Measurements from ENCODE around the gene CLDN20. TPM values are rescaled to one million over a fixed set of nuclear protein-coding genes. Genes with fewer than 3 reads are reported as not detected.

The CLDN20 gene
- total and polyA plus RNA-seq, 2 of the 4 experiments (the other 2 are of a cell fraction) = not detected

DNA sequence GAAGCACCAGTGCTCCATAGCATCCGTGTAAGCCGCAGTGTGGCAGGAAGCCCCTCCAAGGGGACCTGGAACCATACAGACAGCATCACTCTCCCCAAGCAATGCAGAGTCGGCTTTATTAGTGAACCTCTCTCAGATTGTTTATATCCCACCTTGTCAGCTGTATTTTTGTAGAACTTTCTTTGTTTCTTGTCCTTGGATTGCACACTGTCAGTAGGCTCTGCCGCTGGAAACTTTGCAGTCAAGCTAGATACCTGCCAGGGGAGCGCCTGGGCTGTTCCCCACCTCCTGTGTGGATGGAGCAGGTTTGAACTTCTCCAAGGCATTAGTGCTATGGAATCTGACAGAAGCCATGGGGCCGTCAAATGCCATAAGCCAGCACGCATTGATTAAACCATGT is 18.6 kb upstream of the CLDN20 start:
- in situ Hi-C loops (cut with MboI; ENCODE audit: low sequenced_read_pairs) (loop anchor here (5.0 to 10.0 kb wide), 2 partner anchors 68 to 570 kb away; no protein-coding TSS in a partner anchor), intact Hi-C loops (cut with micrococcal nuclease) (no loop called here), dilution Hi-C loops (cut with HindIII; ENCODE audit: low sequenced_read_pairs, unreplicated experiment) (no loop called here)
- H3K4me1 ChIP-seq (ENCODE audit: control insufficient read depth, insufficient read depth, low read length) = peaks cover 4% of the 10 kb centered on the region; the same call in 1 of the 2 replicates
- H4K20me1 ChIP-seq (ENCODE audit: insufficient read depth, low read length) = no peaks in the 10 kb centered on the region
- POLR2A ChIA-PET (ENCODE audit: unreplicated experiment) = no interaction called here
- no peak overlapping the region for H3K56ac ChIP-seq (ENCODE audit: extremely low read depth, insufficient read depth, low read length)
- H2AFZ ChIP-seq (replicated peaks; ENCODE audit: low read length, poor library complexity) = no peak overlapping the region
- H2BK15ac ChIP-seq (ENCODE audit: low read depth, low read length) = no peak overlapping the region
- no peak overlapping the region for H3K4me3 ChIP-seq (ENCODE audit: insufficient read depth, low read depth, low read length)
- TF ChIP-seq SMC3 (IDR thresholded peaks at IDR 0.05; ENCODE audit: low read depth, low read length) = no peak
- TF ChIP-seq BHLHE40 (IDR thresholded peaks at IDR 0.05; ENCODE audit: low read depth, low read length) = no peak
- no peak for TF ChIP-seq CEBPB (IDR thresholded peaks at IDR 0.05; ENCODE audit: low read depth, low read length)
- TF ChIP-seq POLR2A (IDR thresholded peaks at IDR 0.05; ENCODE audit: low read depth, low read length) = no peak
- TF ChIP-seq MAZ (IDR thresholded peaks at IDR 0.05; ENCODE audit: borderline replicate concordance, low read depth, low read length) = no peak
- TF ChIP-seq, protein P1, sequence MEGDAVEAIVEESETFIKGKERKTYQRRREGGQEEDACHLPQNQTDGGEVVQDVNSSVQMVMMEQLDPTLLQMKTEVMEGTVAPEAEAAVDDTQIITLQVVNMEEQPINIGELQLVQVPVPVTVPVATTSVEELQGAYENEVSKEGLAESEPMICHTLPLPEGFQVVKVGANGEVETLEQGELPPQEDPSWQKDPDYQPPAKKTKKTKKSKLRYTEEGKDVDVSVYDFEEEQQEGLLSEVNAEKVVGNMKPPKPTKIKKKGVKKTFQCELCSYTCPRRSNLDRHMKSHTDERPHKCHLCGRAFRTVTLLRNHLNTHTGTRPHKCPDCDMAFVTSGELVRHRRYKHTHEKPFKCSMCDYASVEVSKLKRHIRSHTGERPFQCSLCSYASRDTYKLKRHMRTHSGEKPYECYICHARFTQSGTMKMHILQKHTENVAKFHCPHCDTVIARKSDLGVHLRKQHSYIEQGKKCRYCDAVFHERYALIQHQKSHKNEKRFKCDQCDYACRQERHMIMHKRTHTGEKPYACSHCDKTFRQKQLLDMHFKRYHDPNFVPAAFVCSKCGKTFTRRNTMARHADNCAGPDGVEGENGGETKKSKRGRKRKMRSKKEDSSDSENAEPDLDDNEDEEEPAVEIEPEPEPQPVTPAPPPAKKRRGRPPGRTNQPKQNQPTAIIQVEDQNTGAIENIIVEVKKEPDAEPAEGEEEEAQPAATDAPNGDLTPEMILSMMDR (conservative IDR thresholded peaks at IDR 0.05; ENCODE audit: low read depth, low read length) = no peak
- TF ChIP-seq MAFK (IDR thresholded peaks at IDR 0.05; ENCODE audit: low read depth, low read length) = no peak
- no peak for TF ChIP-seq RCOR1 (IDR thresholded peaks at IDR 0.05; ENCODE audit: insufficient replicate concordance, low read length)
- no peak for TF ChIP-seq MXI1 (IDR thresholded peaks at IDR 0.05; ENCODE audit: borderline replicate concordance, low read depth, low read length)
- TF ChIP-seq CHD1 (IDR thresholded peaks at IDR 0.05; ENCODE audit: low read depth, low read length) = no peak
- TF ChIP-seq RFX5 (IDR thresholded peaks at IDR 0.05; ENCODE audit: low read depth, low read length) = no peak
- no peak for TF ChIP-seq NFE2L2 (IDR thresholded peaks at IDR 0.05; ENCODE audit: low read depth, low read length)
- TF ChIP-seq, protein P2, sequence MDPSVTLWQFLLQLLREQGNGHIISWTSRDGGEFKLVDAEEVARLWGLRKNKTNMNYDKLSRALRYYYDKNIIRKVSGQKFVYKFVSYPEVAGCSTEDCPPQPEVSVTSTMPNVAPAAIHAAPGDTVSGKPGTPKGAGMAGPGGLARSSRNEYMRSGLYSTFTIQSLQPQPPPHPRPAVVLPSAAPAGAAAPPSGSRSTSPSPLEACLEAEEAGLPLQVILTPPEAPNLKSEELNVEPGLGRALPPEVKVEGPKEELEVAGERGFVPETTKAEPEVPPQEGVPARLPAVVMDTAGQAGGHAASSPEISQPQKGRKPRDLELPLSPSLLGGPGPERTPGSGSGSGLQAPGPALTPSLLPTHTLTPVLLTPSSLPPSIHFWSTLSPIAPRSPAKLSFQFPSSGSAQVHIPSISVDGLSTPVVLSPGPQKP (IDR thresholded peaks at IDR 0.05; ENCODE audit: borderline replicate concordance, low read depth, low read length) = no peak
- no peak for TF ChIP-seq RAD21 (IDR thresholded peaks at IDR 0.05; ENCODE audit: low read length)
- TF ChIP-seq, protein P3, sequence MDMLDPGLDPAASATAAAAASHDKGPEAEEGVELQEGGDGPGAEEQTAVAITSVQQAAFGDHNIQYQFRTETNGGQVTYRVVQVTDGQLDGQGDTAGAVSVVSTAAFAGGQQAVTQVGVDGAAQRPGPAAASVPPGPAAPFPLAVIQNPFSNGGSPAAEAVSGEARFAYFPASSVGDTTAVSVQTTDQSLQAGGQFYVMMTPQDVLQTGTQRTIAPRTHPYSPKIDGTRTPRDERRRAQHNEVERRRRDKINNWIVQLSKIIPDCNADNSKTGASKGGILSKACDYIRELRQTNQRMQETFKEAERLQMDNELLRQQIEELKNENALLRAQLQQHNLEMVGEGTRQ (IDR thresholded peaks at IDR 0.05; ENCODE audit: low read depth, low read length) = no peak
- no peak for TF ChIP-seq FOS (IDR thresholded peaks at IDR 0.05; ENCODE audit: low read depth, low read length)
- CTCF ChIA-PET = no interaction called here
- no peak overlapping the region for H2AK9ac ChIP-seq (replicated peaks; ENCODE audit: low read depth, low read length, poor library complexity)
- H2BK20ac ChIP-seq (ENCODE audit: low read depth, low read length) = no peak overlapping the region
- H3K23ac ChIP-seq (ENCODE audit: low read depth, low read length) = no peak overlapping the region
- H2BK5ac ChIP-seq (ENCODE audit: low read depth, low read length, poor library complexity, severe bottlenecking) = no peak overlapping the region
- H2BK120ac ChIP-seq (ENCODE audit: low read depth, low read length) = no peak overlapping the region
- H2AK5ac ChIP-seq (ENCODE audit: low read depth, low read length) = no peak overlapping the region
- H3K9me3 ChIP-seq (ENCODE audit: control insufficient read depth, insufficient read depth, low read length) = no peaks in the 10 kb centered on the region
- no TSS peak for BruUV-seq (replicated peaks)
- 100% methylated on average over 1 of the region's 7 CpGs; no CpG with 5 or more reads in 1 of the 2 experiments for WGBS, 2 experiments (ENCODE audit: extremely low coverage in 2 of 2, insufficient read length in 1 of 2)
- no peaks in the 10 kb centered on the region for H3K36me3 ChIP-seq (ENCODE audit: control insufficient read depth, insufficient read depth, low read length)
- no peak overlapping the region for H3K14ac ChIP-seq (replicated peaks; ENCODE audit: low read depth, low read length)
- H4K91ac ChIP-seq (ENCODE audit: insufficient read depth, low read depth, low read length) = no peak overlapping the region
- peaks cover 9% of the 10 kb centered on the region; the same call in 1 of the 2 replicates for H3K9me1 ChIP-seq (ENCODE audit: insufficient read depth, low read length)
- no peak overlapping the region for H3K27ac ChIP-seq (ENCODE audit: insufficient read depth, low read length)
- DNase-seq (no peak), ATAC-seq (ENCODE audit: low read depth) (no peak)
- H4K8ac ChIP-seq (ENCODE audit: low read depth in 2 of 2, low read length in 2 of 2) = no peak overlapping the region
- H3K9ac ChIP-seq (ENCODE audit: low read depth, low read length) = no peak overlapping the region
- no peak overlapping the region for H3K4ac ChIP-seq (ENCODE audit: low read depth, low read length)
- no peaks in the 10 kb centered on the region for H3K27me3 ChIP-seq (ENCODE audit: control insufficient read depth, insufficient read depth, low read length)
- 0 out of 4 replicates have a peak, but pooled peaks cover 0 to 3% of the 10 kb centered on the region in 2 experiments for H3K79me1 ChIP-seq (ENCODE audit: low read depth in 1 of 2, low read length in 2 of 2)
- H4K5ac ChIP-seq (ENCODE audit: low read depth, low read length) = no peak overlapping the region
- H3K18ac ChIP-seq (ENCODE audit: low read depth, low read length) = no peak overlapping the region; the same call in 1 of the 2 replicates
- no peak overlapping the region for H3K4me2 ChIP-seq (ENCODE audit: low read depth, low read length)

Data from IMR-90 (cell line).